ENCODE measurements around the gene SEC16A. TPM values are rescaled to one million over a fixed set of nuclear protein-coding genes. Genes with fewer than 3 reads are reported as not detected.

Gene SEC16A
- total RNA-seq, 1 donor = 39.4 TPM

GRCh38 chr9:136434580-136435169 is 48.2 kb downstream of the SEC16A start:
- no peak overlapping the region for H3K4me3 ChIP-seq (ENCODE audit: low read depth, low read length)
- no peak for TF ChIP-seq CTCF (IDR thresholded peaks at IDR 0.05; ENCODE audit: insufficient read depth, low read length)
- no peak for DNase-seq (ENCODE audit: low read depth)

- DNase-seq (ENCODE audit: low read depth) = no peak
- TF ChIP-seq CTCF (IDR thresholded peaks at IDR 0.05; ENCODE audit: insufficient read depth, low read length) = no peak
- no peak overlapping the region for H3K4me3 ChIP-seq (ENCODE audit: low read depth, low read length)
Observed at GRCh38 chr9:136433849-136434579, 48.8 kb downstream of the SEC16A start.

GRCh38 chr9:136433043-136433715 is 49.7 kb downstream of the SEC16A start:
- DNase-seq (ENCODE audit: low read depth) = no peak
- H3K4me3 ChIP-seq (ENCODE audit: low read depth, low read length) = no peak overlapping the region
- TF ChIP-seq CTCF (IDR thresholded peaks at IDR 0.05; ENCODE audit: insufficient read depth, low read length) = no peak

- no peak for TF ChIP-seq CTCF (IDR thresholded peaks at IDR 0.05; ENCODE audit: insufficient read depth, low read length)
- DNase-seq (ENCODE audit: low read depth) = no peak
- no peak overlapping the region for H3K4me3 ChIP-seq (ENCODE audit: low read depth, low read length)
Observed at GRCh38 chr9:136432591-136432990, 50.2 kb downstream of the SEC16A start.

- no peak overlapping the region for H3K4me3 ChIP-seq (ENCODE audit: low read depth, low read length)
- no peak for TF ChIP-seq CTCF (IDR thresholded peaks at IDR 0.05; ENCODE audit: insufficient read depth, low read length)
- DNase-seq (ENCODE audit: low read depth) = no peak
Observed at GRCh38 chr9:136431782-136432350, 51.0 kb downstream of the SEC16A start.

GRCh38 chr9:136430588-136431234 is 52.1 kb downstream of the SEC16A start:
- no peak for DNase-seq (ENCODE audit: low read depth)
- no peak overlapping the region for H3K4me3 ChIP-seq (ENCODE audit: low read depth, low read length)
- no peak for TF ChIP-seq CTCF (IDR thresholded peaks at IDR 0.05; ENCODE audit: insufficient read depth, low read length)
